ENCODE measurements around the gene GLRX5.
A peak's percentile ranks its signal among the peaks of the same experiment; 100 is the strongest.

GLRX5 gene

DNA sequence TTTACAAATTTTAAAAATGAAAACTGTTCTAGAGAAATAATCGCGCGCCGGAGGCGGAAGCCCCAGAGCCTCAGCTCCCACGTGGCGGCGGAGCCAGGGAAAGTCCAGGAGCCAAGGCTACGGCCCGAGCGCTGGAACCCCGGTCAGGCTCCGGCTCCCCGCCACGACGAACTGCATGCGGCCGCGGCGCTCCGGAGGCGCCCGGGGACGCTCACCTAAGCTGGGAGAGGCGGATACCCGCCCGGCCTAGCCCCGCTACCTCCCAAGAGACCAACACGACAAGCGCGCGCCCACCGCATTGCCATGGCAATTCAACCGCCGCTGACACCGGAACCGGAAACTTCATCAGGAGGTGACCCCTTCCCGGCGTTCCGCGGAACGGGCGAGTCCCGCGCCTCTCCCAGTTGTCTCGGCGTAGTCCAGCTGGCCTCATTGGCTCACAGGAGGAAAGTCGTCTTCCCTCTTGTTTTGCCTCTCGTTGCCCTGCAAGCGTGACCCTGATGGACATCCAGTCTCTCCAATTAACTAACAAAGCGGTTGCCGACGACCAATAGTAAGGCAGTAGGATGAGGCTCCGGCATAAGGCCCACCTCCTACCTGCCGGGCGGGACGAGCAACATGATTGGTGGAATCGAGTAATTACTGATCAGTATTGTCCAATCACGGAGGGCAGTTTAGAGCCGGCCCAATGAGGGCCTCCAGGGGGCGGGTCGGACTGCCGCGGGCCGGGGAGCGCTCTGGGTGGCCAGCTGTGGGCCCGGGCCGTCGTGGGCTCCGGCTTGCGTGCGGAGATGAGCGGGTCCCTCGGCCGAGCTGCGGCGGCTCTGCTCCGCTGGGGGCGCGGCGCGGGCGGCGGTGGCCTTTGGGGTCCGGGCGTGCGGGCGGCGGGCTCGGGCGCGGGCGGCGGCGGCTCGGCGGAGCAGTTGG is at the start of gene GLRX5:
GLRX5 (plus strand) TSS at position 752 of the 927 bp plus-strand sequence; CDS start at position 792, 40 bp downstream.
- peak; percentile 95 for DNase-seq

DNA sequence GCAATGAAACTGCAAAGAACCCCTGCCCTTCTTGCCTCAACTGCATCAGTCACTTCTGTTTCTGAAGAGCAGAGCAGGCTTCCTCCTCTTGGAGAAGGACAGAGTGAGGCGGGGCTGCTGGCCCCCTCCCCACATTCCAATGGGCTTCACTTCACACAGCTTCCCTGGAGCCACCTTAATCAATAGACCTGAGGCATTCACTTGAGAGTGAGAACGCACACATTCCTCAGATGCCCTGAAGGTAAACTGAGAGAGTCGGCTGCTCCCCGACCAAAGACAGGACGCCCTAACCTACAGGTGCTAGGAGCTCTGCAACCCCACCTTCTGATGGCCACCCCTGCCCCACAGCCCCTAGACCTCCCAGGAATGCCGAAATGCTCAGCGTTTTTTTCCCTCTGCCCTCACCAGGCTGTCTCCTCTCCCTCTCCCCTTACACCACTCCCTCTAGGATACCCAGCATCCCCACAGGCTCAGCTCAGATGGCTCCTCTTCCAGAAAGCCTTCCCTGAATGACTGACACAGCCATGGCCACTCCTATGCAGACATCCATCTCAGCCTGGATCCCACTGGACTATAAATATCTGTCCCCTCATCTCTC is 49.5 kb upstream of the GLRX5 start:
- no peak for DNase-seq

DNA sequence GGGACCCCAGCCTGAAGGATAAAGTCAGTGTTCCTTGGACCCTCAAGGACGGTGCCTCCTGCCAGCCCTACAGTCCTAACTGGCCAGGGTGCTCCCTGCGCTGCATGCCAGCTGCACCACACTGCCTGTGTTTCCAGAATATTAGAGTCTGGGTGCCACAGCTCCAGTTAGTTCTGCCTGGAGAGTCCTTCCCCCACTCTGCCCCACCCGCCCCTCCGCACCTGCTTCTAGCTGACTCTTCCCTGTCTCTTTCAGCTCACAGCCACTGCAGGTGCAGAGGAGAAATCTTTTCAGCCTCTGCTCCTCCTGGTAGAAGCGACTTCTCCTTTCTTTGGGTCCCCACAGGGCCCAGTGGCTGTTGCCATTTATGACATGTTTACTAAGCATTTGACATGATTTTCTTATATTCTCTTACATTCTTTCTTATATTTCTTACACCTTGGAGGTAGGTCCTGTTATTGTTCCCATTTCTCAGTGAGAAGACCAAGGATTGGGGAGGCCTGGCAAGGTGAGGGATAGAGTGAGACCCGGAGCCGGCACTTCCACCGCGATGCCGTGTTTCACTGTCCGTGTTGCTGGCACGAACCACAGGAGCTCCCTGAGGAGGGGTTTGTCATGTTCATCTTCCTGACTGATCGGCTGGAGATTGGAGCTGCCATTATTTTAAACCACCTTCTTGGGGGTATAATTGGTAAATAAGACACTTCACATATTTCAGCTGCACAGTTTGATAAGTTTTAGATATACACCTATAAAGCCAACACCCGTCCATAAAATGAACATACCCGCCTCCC is 47.8 kb upstream of the GLRX5 start:
- no peak for DNase-seq

DNA sequence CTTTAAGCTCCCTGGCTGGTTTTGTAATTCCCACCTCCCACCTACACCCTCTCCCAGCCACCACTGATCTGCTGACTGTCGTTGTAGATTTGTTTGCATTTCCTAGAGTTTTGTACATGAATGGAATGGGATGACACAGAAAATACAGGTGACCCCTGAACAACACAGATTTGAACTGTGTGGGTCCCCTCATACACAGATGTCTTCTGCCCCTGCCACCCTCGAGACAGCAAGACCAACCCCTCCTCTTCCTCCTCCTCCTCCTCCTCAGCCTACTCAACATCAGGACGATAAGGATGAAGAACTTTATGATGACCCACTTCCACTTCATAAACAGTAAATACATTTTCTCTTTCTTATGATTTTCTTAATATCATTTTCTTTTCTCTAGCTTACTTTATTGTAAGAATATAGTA is 47.2 kb upstream of the GLRX5 start:
- no peak for DNase-seq

DNA sequence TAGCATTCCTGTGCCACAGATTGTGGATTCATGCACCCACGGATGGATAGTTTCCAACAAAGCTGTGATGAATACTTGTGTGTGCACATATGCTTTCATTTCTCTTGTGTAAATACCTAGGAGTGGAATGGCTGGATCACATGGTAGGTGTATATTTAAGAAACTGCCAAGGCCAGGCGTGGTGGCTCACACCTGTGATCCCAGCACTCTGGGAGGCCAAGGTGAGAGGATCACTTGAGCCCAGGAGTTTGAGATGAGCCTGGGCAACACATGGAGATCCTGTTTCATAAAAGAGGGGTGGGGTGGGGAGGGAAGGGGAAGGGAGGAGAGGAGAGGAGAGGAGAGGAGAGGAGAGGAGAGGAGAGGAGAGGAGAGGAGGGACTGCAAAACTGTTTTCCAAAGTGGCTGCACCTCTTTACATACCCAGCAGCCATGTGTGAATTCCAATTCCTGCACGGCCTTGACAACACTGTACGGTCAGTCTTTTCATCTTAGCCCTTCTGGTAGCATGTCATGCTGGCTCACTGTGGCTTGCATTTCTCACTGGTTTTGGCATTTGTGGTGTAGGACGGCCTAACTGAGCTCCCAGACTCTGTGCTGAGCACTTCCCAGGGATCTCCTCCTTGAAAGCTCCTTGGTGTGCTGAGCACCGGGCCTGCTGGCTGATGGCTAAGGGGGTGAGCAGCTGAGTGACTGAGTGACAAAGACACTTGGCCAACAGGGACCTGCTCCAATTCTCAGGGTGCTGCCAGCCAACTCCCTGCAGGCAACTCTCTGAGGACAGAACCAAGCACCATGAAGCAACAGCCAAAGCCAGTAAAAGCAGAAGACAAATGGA is 46.3 kb upstream of the GLRX5 start:
- no peak for DNase-seq

DNA sequence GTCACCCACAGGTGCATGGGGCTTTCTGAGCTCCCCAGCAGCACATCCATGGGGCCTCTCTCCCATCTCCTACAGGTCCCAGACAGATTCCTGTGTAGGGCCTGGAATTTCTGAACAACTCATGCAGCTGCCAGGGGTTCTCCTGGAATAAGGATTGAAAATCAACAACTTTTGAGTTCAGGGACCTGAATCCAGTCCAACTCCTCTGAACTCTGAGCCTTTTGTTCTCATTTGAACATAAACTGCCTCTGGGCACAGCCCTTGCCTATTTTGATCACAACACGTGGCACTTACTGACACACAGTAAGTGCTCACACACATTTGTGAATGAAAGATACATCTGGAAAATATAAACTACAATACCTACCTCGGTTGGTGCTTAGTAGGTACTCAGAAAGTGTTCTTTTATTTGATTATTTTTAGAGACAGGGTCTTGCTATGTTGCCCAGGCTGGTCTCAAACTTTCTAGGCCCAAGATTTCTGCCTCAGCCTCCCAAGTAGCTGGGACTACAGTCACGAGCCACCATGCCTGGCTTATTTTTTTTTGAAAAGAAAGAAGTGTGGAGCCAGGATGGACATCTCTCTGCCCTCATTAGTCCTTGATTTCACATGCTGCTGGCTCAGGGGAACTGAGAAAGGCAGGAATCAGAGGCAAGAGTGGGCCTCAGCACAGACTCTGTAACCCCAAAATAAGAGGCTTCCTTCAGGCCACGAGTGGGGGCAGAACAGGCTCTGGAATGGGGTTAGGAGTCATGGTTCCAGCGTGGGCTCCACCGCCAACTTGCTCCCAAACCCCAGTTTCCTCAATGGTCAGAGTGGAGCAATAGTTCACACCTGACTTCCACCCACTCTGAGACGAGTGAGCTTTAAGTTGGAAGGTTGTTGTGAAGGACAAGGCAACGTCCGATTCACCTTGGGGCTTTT is 45.4 kb upstream of the GLRX5 start:
- DNase-seq = no peak

DNA sequence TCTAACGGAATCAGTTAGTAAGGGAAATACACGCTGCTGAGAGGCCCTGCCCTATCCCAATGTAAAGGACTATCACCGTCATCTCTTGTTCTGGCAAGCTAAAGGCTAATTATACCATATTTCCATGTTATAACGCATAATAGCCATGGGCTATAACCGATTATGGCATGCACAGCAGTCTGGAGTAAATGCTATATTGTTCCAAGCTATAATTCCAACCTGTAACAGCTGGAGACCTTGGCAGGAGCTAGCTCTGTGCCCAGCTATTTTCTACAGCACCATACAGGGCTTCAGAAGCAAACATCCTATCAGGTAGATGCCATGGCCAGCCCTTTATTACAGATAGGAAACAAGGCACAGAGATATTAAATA is 44.7 kb upstream of the GLRX5 start:
- no peak for DNase-seq

DNA sequence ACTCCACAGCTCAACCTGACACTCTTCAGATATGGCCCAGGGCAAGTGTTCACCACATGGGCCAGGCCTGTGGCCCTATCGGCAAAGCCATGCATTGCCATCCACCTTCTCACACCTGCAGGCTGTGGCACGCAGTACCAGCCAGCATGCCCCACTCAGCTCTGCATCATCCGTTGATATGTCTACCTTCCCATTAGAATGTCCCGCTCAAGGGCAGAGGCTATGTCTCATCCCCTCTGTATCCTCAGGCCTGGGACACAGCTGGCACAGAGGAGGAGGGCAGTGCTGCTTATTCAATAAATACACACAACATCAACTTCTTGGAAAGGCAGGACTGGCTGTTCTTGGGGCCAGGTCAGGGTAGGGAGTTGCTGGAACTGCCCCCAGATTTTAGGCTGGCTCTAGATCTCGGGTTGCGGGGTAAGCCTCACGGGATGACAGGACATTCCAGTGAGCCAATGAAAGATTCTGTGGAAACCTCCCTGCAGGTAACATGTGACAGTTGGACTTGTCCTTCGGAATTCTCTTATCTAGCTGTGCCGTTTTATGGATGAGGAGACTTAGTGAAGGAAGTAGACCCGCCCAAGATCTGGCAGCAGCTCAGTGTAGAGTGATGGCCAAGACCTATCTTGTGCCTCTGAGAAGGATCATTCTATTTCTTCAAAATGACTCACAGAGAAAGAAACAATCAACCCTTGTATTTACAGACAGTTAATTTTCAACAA is 44.0 kb upstream of the GLRX5 start:
- DNase-seq = no peak

DNA sequence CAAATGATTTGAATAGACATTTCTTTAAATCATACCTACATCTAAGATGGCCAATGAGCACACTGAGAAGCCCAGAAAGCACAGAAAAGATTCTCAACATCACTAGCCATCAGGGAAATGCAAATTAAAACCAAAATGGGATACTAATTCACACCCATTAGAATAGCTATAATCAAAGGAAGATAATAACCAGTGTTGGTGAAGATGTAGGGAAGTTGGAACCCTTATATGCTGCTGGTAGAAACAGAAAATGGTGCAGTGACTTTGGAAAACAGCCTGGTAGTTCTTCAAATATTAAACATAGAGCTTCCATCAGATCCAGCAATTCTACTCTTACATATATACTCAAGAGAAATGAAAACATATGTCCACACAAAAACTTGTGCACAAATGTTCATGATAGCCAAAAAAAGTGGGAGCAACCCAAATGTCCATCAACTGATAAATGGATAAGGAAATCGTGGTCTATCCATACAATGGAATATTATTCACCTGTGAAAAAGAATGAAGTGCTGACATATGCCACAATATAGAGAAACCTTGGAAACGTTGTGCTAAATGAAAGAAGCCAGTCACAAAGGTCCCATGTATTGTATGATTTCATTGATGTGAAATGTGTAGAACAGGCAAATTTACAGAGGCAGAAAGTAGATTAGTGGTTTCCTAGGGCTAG is 42.8 kb upstream of the GLRX5 start:
- DNase-seq = no peak

DNA sequence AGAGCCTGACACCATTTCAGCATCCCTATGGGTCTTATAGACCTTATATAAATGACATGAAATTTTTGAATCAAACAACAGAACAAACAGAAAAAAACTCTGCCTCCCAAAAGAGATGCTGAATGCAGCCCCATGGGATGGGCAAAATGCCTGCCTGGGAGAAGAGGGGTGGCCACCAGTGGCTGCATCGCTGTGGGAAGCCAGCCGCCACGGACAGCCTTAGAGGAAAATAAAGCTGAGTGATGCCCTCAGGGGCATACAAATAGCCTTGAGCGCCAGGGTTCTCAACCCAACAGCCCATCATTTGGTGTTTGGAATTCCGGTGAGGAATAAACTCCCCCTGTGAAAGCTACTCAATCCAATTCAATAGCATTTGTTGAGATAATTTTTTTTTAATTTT is 41.3 kb upstream of the GLRX5 start:
- DNase-seq = no peak

DNA sequence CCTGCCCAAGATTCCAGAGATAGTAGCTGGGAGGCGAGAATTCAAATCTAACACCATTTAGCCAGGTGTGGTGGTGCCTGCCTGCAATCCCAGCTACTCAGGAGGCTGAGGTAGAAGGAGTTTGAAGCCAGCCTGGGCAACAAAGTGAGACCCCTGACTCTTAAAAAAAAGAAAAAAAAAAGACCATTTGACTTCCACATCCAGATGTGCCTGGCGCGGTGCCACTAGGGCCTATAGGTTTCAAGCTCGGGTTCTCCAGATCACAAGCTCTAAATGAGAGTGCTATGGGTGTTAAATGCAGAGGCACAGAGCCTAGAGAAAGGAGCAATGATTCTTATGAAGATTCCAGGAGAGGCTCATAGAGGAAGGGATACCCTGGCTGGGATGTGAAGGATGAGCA is 40.9 kb upstream of the GLRX5 start:
- no peak for DNase-seq

DNA sequence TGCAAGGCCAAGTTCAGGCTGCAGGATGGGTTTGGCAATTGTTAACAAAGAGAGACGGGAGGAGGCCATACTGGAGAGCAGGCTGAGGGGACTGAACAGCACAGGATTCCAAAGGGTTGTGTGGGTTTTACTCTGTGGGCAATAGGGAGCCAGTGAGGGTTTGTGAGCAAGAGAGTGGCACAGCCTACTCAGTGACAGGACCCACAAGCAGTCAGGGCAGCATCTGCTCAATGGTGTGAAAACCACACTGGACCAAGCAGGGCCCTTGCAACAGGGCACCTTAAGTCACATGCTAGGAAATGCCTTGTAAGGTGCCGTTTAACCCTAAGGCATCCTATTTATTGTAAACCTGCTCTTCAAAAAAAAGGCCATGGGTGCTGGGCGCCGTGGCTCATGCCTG is 40.4 kb upstream of the GLRX5 start:
- DNase-seq = no peak

DNA sequence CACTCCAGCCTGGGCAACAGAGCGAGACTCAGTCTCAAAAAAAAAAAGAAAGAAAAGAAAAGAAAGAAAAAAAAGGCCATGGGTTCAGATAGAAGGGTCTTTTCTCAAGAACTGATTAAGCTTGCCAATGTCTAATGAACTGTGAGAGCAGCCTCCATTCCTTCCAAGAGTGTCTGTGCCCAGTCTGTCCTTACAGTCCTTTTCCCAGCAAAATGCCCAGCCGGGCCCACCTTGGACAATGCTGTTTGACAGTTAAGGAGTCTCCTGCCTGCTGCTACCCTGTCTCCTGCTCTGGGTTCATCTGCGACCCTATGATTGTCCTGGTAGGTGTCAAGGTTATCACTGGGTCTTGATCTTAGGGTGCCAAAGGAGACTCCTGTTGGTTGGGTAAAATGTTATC is 39.8 kb upstream of the GLRX5 start:
- no peak for DNase-seq

DNA sequence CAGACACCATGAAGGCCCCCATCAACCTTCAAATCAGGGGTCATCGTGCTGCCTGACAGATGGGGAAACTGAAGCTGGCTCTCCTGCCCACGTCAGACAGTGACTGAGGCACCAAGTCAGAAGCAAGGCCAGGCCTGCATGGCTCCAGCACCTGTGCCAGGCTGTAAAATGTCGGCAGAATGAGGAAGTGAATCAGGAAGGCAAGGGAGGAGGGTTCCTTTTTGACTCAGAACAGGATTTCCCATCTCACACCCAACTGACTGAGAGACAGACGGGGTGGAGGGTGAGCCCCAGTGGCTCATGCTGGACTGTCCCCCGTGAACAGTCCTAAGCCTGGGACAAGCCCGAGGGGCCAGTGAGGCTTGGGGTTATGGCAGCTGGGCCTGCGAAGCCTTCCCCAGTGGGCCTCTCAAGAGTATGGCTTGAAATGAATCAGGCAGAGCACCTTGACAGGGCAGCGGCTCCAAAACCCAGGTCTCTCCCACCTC is 39.3 kb upstream of the GLRX5 start:
- DNase-seq = no peak

DNA sequence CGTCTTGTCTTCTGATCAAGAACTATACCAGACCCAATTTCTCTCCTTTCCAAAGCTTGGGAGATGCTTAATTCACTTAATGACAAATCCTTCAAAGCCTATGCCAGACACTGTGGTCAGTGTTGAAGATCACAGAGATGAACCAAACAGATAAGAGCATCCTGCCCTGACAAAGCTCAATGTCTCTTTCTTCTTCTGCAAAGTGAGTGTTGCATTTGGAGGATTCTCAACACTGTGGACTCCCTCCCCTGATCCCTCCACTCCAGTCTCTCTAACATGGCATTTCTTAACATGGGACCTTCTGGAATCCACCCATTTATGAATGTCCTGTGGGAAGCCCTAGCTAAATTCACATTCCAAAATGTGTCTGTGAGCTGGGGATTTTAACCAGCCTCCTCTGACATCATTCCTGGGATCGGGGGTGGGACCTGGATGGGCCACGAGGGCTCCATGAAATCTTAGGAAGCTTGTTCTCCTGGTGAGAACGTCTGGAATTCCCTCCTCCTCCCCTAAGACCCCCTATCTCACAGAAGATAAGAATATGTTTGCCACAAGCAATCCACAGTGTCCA is 38.7 kb upstream of the GLRX5 start:
- DNase-seq = no peak

DNA sequence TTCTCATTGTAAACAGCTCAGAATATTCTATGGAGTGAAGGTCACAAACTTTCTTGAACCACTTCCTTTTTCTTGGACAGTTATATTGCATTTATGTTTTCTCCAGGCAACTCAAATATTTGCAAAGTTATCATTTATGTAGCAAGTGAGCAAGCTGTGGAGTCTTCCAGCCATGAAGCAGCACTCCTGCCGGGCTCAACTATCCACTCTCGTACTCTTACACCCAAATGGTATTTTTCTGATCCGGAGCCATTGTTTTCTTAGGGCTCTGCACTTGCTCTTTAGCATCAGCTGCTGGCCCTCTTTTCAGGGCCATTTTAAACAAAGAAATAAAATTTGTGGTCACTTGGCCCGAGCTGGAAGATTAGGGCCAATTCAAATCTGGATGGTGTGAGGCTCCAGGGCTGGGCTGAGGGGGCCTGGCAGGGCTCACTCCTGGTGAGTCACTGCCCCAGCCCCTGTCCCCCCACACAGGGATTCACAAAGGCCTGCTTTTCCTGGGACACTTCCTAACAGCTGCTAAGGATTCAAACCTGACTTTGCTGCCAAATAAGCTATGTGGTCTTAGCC is 38.1 kb upstream of the GLRX5 start:
- DNase-seq = no peak

DNA sequence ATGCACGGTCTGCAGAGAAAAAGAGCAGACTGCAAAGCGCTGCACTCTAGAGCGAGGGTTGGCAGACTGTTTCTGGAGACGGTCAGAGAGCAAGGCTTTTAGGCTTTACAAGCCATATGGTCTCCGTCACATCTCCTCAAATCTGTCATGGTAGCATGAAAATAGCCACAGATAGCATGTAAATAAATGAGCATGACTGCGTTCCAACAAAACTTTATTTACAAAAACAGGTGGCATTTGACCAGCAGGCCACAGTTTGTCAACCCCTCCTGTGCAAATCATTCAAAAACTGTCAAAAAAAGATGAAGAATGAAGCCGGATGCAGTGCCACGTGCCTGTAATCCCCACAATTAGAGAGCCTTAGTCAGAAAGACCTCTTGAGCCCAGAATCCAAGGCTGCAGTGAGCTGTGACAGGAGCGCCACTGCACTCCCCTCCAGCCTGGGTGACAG is 37.3 kb upstream of the GLRX5 start:
- no peak for DNase-seq

DNA sequence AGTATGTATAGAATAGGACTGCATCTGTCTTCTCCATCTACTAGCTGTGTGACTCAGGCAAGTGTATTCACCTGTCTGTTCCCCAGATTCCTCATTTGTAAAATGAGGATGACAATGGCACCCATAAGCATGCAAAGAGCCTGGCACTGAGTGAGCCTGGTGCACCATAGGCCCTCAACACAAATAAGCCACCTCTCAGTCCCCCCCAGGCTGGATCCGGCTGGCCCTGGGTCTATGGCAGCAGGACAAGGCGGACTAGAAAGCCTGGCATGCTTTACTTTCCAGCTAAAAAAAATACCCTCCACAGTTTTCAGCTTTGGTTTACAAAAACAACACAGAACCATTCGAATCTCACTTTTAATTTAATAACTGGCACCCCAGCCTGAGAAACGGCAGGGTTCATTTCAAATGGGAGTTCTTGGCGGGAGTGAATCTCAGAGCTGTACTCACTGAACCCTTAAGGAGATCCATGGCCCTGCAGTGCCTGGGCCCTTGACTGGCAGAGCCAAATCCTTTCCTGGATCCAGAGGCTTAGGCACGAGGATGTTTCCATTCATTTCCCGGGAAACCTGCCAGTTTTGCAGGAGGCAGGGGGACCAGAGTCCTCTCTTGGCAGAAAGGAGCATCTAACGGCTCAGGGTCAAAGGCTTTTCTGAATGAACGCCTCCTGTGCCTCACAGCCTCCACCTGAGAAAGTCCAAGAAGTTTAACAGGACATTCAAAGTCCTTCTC is 36.1 kb upstream of the GLRX5 start:
- no peak for DNase-seq

DNA sequence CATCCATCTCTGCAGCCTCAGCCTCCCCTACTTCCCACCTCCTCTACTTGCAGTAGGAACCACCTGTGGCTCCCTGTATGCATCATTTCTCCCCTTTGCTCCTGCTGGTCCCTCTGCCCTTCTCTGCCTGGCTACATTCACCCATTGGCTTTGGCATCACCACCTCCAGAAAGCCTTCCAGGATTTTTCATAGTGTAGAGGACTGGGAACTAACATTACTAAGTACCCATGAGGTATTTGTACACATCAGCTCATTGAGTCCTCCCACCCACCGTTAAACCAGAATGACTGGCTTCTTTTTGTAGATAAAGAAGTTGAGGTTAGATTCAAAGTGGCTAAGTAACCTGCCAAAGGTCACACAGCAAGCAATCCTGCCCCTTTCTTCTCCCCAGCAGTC is 35.5 kb upstream of the GLRX5 start:
- no peak for DNase-seq
